Stimulated activated naive CD8-positive, alpha-beta T cell treated with anti-CD3 and anti-CD28 coated beads, Interleukin-15, Interleukin-2, amounts not matched to agents 100 U/mL and 50 U/mL, for 24 hours (primary cell): ENCODE results near the gene CAV1.
"Not testable (repeated sequence)": the region's sequence is repeated elsewhere in the genome, so short reads cannot be mapped to it uniquely, and the experiment has no call there.

Experiments
- ATAC-seq: fragments of 150-1000 bp; cut with Tn5 transposase; one replicate; pipeline ENCODE4 v1.10.0; 2021
- DNase-seq: peaks from one replicate; pipeline ENCODE4 v3.0.0; 2021

CAV1 gene

GRCh38 chr7:116524609-116525297, at the start of gene CAV1:
Gene CAV1, plus strand, starts transcription at chr7:116525036. Its CDS starts 27 bp downstream, at chr7:116525063.
- peak; percentile 46 for DNase-seq
- peak; percentile 71 for ATAC-seq

GRCh38 chr7:116477625-116478024, 47.2 kb upstream of the CAV1 start:
- ATAC-seq (no peak), DNase-seq (no peak)

GRCh38 chr7:116478834-116479233, 46.0 kb upstream of the CAV1 start:
- no peak for ATAC-seq
- DNase-seq, result no peak

GRCh38 chr7:116483271-116483942, 41.4 kb upstream of the CAV1 start:
- no peak for DNase-seq
- no peak for ATAC-seq

- not testable (repeated sequence) for DNase-seq, ATAC-seq
Observed at GRCh38 chr7:116484389-116484788, 40.4 kb upstream of the CAV1 start.

GRCh38 chr7:116487907-116488521, 36.8 kb upstream of the CAV1 start:
- ATAC-seq (no peak), DNase-seq (no peak)

GRCh38 chr7:116490351-116490750, 34.5 kb upstream of the CAV1 start:
- DNase-seq, result no peak
- no peak for ATAC-seq

GRCh38 chr7:116491887-116492653, 32.8 kb upstream of the CAV1 start:
- DNase-seq, result no peak
- ATAC-seq, result no peak

- DNase-seq (no peak), ATAC-seq (no peak)
Observed at GRCh38 chr7:116492654-116493109, 32.2 kb upstream of the CAV1 start.

GRCh38 chr7:116493449-116493848, 31.4 kb upstream of the CAV1 start:
- DNase-seq, result no peak
- no peak for ATAC-seq

- DNase-seq, result no peak
Observed at GRCh38 chr7:116494472-116494871, 30.4 kb upstream of the CAV1 start.

GRCh38 chr7:116495736-116496135, 29.1 kb upstream of the CAV1 start:
- ATAC-seq (no peak), DNase-seq (no peak)

More at GRCh38 chr7:116494472-116494871, 30.4 kb upstream of the CAV1 start:
- ATAC-seq, result no peak

- no peak for DNase-seq
- no peak for ATAC-seq
Observed at GRCh38 chr7:116496653-116497052, 28.2 kb upstream of the CAV1 start.

- no peak for DNase-seq
- ATAC-seq, result no peak
Observed at GRCh38 chr7:116497708-116498107, 27.1 kb upstream of the CAV1 start.

- peak; percentile 59 for ATAC-seq
- peak; percentile 32 for DNase-seq
Observed at GRCh38 chr7:116499168-116500077, 25.4 kb upstream of the CAV1 start, which contains the start of gene CAV2. Gene CAV2, plus strand, starts transcription at chr7:116499738. Its CDS starts 44 bp downstream, at chr7:116499782.

GRCh38 chr7:116500078-116500853, 24.6 kb upstream of the CAV1 start:
- peak; percentile 88 for ATAC-seq
- peak; percentile 46 for DNase-seq

- ATAC-seq (no peak), DNase-seq (no peak)
Observed at GRCh38 chr7:116501425-116502167, 23.2 kb upstream of the CAV1 start.

- DNase-seq, result no peak
- ATAC-seq, result no peak
Observed at GRCh38 chr7:116502201-116503096, 22.4 kb upstream of the CAV1 start.

GRCh38 chr7:116503835-116504234, 21.0 kb upstream of the CAV1 start:
- no peak for DNase-seq
- no peak for ATAC-seq
